ENCODE results near the gene POU6F2.

- TF ChIP-seq POLR2AphosphoS5 (IDR thresholded peaks at IDR 0.05): no peak
- TF ChIP-seq, protein P1, sequence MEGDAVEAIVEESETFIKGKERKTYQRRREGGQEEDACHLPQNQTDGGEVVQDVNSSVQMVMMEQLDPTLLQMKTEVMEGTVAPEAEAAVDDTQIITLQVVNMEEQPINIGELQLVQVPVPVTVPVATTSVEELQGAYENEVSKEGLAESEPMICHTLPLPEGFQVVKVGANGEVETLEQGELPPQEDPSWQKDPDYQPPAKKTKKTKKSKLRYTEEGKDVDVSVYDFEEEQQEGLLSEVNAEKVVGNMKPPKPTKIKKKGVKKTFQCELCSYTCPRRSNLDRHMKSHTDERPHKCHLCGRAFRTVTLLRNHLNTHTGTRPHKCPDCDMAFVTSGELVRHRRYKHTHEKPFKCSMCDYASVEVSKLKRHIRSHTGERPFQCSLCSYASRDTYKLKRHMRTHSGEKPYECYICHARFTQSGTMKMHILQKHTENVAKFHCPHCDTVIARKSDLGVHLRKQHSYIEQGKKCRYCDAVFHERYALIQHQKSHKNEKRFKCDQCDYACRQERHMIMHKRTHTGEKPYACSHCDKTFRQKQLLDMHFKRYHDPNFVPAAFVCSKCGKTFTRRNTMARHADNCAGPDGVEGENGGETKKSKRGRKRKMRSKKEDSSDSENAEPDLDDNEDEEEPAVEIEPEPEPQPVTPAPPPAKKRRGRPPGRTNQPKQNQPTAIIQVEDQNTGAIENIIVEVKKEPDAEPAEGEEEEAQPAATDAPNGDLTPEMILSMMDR (IDR thresholded peaks at IDR 0.05): no peak
These were observed 421.7 kb downstream of the POU6F2 start for GRCh38 chr7:39399458-39399857.

Data from breast epithelium (tissue), 3 donors.